K562 (cell line): ENCODE data around the gene EFHD2. TPM values are rescaled to one million over a fixed set of nuclear protein-coding genes. Genes with fewer than 3 reads are reported as not detected.

Experiments used
- ATAC-seq: fragments of 200-7000 bp; cut with Tn5 transposase; 3 replicates; pipeline ENCODE4 v1.9.1; 2020; ENCODE audit warnings: moderate library complexity
- BruUV-seq: library from RNA; stranded (reverse); fragments of 400-500 nt; replicated peaks from 2 replicates; lab custom pipeline; 2021; lab: Mats Ljungman, UMichigan
- CTCF ChIA-PET: fragments of 300-600 bp; formaldehyde crosslinking; extraction: SDS; loops from one replicate; lab custom pipeline; 2021; ENCODE audit warnings: low intra/inter-chr PET ratio; lab: Yijun Ruan, JAX
- POLR2A ChIA-PET: fragments of 300-600, 350-650 bp; sonication (Branson Sonifier 250); formaldehyde crosslinking; extraction: SDS; loops from one replicate; lab custom pipeline; 2021; ENCODE audit warnings: antibody characterized with exemption, inconsistent platforms; lab: Yijun Ruan, JAX
- DNase-seq, 4 experiments: peaks; one replicate each; pipeline versions ENCODE4 v3.0.0 to v3.0.0-alpha.2; 2011 to 2018; ENCODE audit warnings: low spot score in 3 of 4, mixed read lengths in 3 of 4; ENCODE audit errors: extremely low read depth in 1 of 4
- FAIRE-seq: peaks from 2 replicates; lab custom pipeline; 2011; peaks lifted over from hg19 to GRCh38; lab: Jason Lieb, UNC
- H2AFZ ChIP-seq: 2 replicates; pipeline ENCODE4 v1.6.0; 2011; ENCODE audit warnings: low read depth, low read length, control low read depth, inconsistent platforms
- H3K27ac ChIP-seq: fragments of 200-600 bp; 3 replicates; pipeline ENCODE4 v1.8.0; 2011; ENCODE audit warnings: low read depth, mild to moderate bottlenecking, control low read depth, inconsistent platforms, low read length, moderate library complexity, mixed read lengths; ENCODE audit errors: extremely low read depth
- H3K27me3 ChIP-seq, 2 experiments: fragments of 300-600 bp in 1 of 2; 2 replicates in 1 of 2; 3 replicates in 1 of 2; pipeline versions ENCODE4 v1.6.0 to v1.8.0; 2011; ENCODE audit warnings: inconsistent platforms in 2 of 2, low read length in 2 of 2, mild to moderate bottlenecking in 1 of 2, mixed read lengths in 1 of 2, moderate library complexity in 1 of 2; ENCODE audit not compliant: control insufficient read depth in 2 of 2, insufficient read depth in 2 of 2
- H3K36me3 ChIP-seq: fragments of 300-600 bp; 3 replicates; pipeline ENCODE4 v1.8.0; 2011; ENCODE audit warnings: mild to moderate bottlenecking, low read length, inconsistent platforms; ENCODE audit not compliant: control insufficient read depth, insufficient read depth
- H3K4me1 ChIP-seq, 2 experiments: fragments of 200-600 bp in 1 of 2; replicated peaks in 1 of 2; 2 replicates in 1 of 2; 3 replicates in 1 of 2; pipeline versions ENCODE4 v1.5.1 to v1.8.0; 2011; ENCODE audit warnings: inconsistent platforms in 2 of 2, low read length in 2 of 2, mild to moderate bottlenecking in 1 of 2, mixed read lengths in 1 of 2, moderate library complexity in 1 of 2; ENCODE audit not compliant: control insufficient read depth in 2 of 2, insufficient read depth in 2 of 2
- H3K4me2 ChIP-seq: 2 replicates; pipeline ENCODE4 v1.6.1; 2011; ENCODE audit warnings: low read length, control low read depth, inconsistent platforms, mixed read lengths; ENCODE audit not compliant: insufficient read depth
- H3K4me3 ChIP-seq: fragments of 200-600 bp; sonication (generic), shearing (Covaris generic); 2 replicates; pipeline ENCODE4 v1.5.1; 2016; ENCODE audit warnings: control low read depth, inconsistent platforms
- H3K79me2 ChIP-seq: fragments of 200-600 bp; 3 replicates; pipeline ENCODE4 v1.8.0; 2011; ENCODE audit warnings: low read length, inconsistent platforms; ENCODE audit not compliant: control insufficient read depth, insufficient read depth
- H3K9ac ChIP-seq, 2 experiments: 2 replicates each; pipeline versions ENCODE4 v1.6.0 to v1.6.1; 2011; ENCODE audit warnings: low read depth in 2 of 2, low read length in 2 of 2, control low read depth in 1 of 2, inconsistent platforms in 1 of 2, mild to moderate bottlenecking in 1 of 2, mixed read lengths in 1 of 2; ENCODE audit not compliant: insufficient read depth in 1 of 2
- H3K9me1 ChIP-seq: one replicate; pipeline ENCODE4 v1.6.0; 2011; ENCODE audit warnings: inconsistent platforms, mild to moderate bottlenecking, low read length, moderate library complexity; ENCODE audit not compliant: control insufficient read depth, insufficient read depth
- H3K9me3 ChIP-seq: replicated peaks from 2 replicates; pipeline ENCODE4 v1.5.1; 2011; ENCODE audit warnings: low read depth, low read length, inconsistent platforms; ENCODE audit not compliant: control insufficient read depth, insufficient read depth
- H4K20me1 ChIP-seq: replicated peaks from 2 replicates; pipeline ENCODE4 v1.6.1; 2011; ENCODE audit warnings: low read length, inconsistent platforms, mixed read lengths; ENCODE audit not compliant: control insufficient read depth, insufficient read depth
- KDM1A ChIP-seq, 2 experiments: fragments of 450-650 bp; IDR thresholded peaks; 2 replicates each; pipeline ENCODE4 v1.6.1; 2016; ENCODE audit warnings: mild to moderate bottlenecking in 2 of 2
- NFRKB ChIP-seq: fragments of 450-650 bp; IDR thresholded peaks from 2 replicates; pipeline ENCODE4 v1.6.1; 2016; ENCODE audit warnings: low read depth
- SIN3B ChIP-seq: fragments of 450-650 bp; IDR thresholded peaks from 2 replicates; pipeline ENCODE4 v1.6.1; 2017; ENCODE audit warnings: low read depth, mild to moderate bottlenecking, moderate library complexity
- YBX1 ChIP-seq: fragments of 450-650 bp; IDR thresholded peaks from 2 replicates; pipeline ENCODE4 v1.7.1; 2016; ENCODE audit warnings: mild to moderate bottlenecking
- ZBTB33 ChIP-seq: sonication (generic); formaldehyde crosslinking; IDR thresholded peaks from 2 replicates; pipeline ENCODE4 v1.8.1; 2023; ENCODE audit warnings: mild to moderate bottlenecking, missing genetic modification reagents
- ZNF24 ChIP-seq: fragments of 450-650 bp; IDR thresholded peaks from 2 replicates; pipeline ENCODE4 v1.6.1; 2016
- WGBS: fragments of 100-300 bp; shearing (Covaris generic); methylation state at CpG from one replicate; pipeline ENCODE4 v1.1.6; 2016; ENCODE audit warnings: low coverage, mixed read lengths; ENCODE audit not compliant: insufficient coverage; ENCODE audit errors: missing lambda C conversion rate; 5-methylcytosine and 5-hydroxymethylcytosine counted together
- in situ Hi-C: fragments of 300-500 bp; cut with MboI; formaldehyde crosslinking; loops from 4 replicates; pipeline ENCODE4 v1.15.0; 2018; ENCODE audit warnings: inconsistent platforms, mixed read lengths
- intact Hi-C: fragments of 100-400 bp; cut with micrococcal nuclease; formaldehyde crosslinking; loops from 2 replicates; pipeline ENCODE4 v1.14.2; 2022
- polyA plus RNA-seq, 8 experiments: library from polyadenylated mRNA; depleted of rRNA in 4 of 8; stranded (reverse) in 5 of 8; unstranded in 3 of 8; fragments of >200 nt; fragmentation: Nextera tagmentation in 2 of 8; fragmentation: Illumina TruSeq in 1 of 8; extraction: Ambion mirVana in 2 of 8; extraction: Trizol in 1 of 8; gene quantifications; 2 replicates each; pipeline versions ENCODE4 v1.2.1 to v1.2.3, GENCODE V29; 2011 to 2014; ENCODE audit warnings: inconsistent platforms in 1 of 8, missing spikeins in 1 of 8
- total RNA-seq, 7 experiments: library from RNA; depleted of rRNA in 6 of 7; stranded (reverse); fragments of >200 nt in 6 of 7; fragmentation: Illumina TruSeq in 2 of 7; extraction: Trizol in 2 of 7; gene quantifications; 2 replicates each; pipeline versions ENCODE4 v1.2.1 to v1.2.3, GENCODE V29; 2011 to 2021; ENCODE audit warnings: low replicate concordance in 1 of 7

Gene EFHD2
- total and polyA plus RNA-seq, 9 of the 15 experiments (the other 6 are each of a cell fraction or from before 2014, with no cell fraction given), result 1.7 to 73.5 (median 25.2) TPM

- FAIRE-seq (no peak), DNase-seq (no peak), ATAC-seq (no peak)
- no TSS peak for BruUV-seq
- no peaks in the 10 kb centered on the region for H4K20me1 ChIP-seq
- ChIA-PET CTCF (interaction anchor here (0.6 kb wide), 2 partner anchors 11 to 82 kb away, joined by 3 read pairs; partner anchors contain the start of gene CELA2A), POLR2A (no interaction called here)
- in situ Hi-C loops (no loop called here), intact Hi-C loops (no loop called here)
- 52% methylated on average over 14 of the region's 14 CpGs for WGBS
- H2AFZ ChIP-seq, result no peak overlapping the region
- TF ChIP-seq YBX1 (no peak), ZNF24 (peak; percentile 99), SIN3B (no peak), NFRKB (peak; percentile 42; the same call in 1 of the 2 replicates), ZBTB33 (CRISPR knock-in tag) (peak; percentile 87), KDM1A (IDR thresholded peaks at IDR 0.05) (peak in 1 of 2 experiments; percentile 12; a peak in 1 of 4 replicates)
- no peaks in the 10 kb centered on the region for H3K9me1 ChIP-seq
- H3K4me3 ChIP-seq, result no peak overlapping the region
- no peaks in the 10 kb centered on the region for H3K27me3 ChIP-seq
- no peaks in the 10 kb centered on the region for H3K79me2 ChIP-seq
- peaks cover 7 to 12% of the 10 kb centered on the region in 2 experiments; a peak in 4 of 5 replicates for H3K4me1 ChIP-seq
- no peak overlapping the region for H3K27ac ChIP-seq
- H3K9ac ChIP-seq, result no peak overlapping the region
- H3K9me3 ChIP-seq, result no peaks in the 10 kb centered on the region
- H3K4me2 ChIP-seq, result no peak overlapping the region
- H3K36me3 ChIP-seq, result no peaks in the 10 kb centered on the region
Measured at GRCh38 chr1:15445390-15446122, 35.9 kb downstream of the EFHD2 start.
